ENCODE measurements around the gene TEC. TPM values are rescaled to one million over a fixed set of nuclear protein-coding genes. Genes with fewer than 3 reads are reported as not detected.

TEC gene
- total and polyA plus RNA-seq, 8 donors: 0.81 to 7.0 (median 2.0) TPM

DNA sequence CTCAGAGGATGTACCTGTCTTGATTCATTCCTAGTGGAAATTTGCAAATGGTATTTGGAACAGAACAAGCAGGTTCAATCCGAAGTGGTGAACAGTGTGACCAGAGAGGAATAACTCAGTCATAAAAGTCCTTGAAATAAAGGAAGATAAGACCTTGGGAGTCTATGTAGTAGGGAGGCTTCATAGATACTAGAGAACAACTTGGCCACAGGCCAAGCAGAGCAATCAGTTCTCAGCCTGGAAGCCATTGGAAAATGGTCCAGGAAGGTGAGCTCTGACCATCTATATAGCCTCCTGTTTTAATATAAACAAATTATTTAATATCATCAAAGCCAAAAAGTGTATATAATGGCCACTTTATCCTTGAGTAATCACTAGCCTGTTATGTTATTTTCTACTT lies 146.9 kb downstream of the TEC start:
- WGBS, 5 donors: 82 to 87% (median 83%) methylated on average over 1 of the region's 1 CpG

DNA sequence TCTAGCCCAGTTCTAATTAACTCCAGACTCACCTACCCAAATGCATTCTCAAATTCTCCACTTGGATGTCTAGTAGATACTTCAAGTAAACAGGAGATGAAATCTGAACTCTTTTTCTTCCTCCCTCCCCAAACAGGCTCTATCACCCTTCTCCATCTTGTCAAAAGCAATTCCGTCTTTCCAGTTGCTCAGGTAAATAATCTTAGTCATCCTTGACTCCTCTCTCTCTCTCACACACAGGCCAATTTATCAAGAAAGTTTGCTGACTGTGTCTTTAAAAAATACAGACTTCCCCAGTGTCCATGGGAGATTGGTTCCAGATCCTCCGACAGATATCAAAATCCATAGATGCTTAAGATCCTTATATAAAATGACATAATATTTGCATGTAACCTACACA lies 148.5 kb downstream of the TEC start:
- WGBS, 5 donors: 72 to 86% (median 82%) methylated on average over 2 of the region's 2 CpGs
- Histone ChIP-seq H3K27ac (no peak overlapping the region), H3K9me3 (no peaks in the 10 kb centered on the region), H3K36me3 (no peaks in the 10 kb centered on the region), H3K27me3 (no peaks in the 10 kb centered on the region), H3K4me1 (no peaks in the 10 kb centered on the region), H3K4me3 (no peak overlapping the region)
- TF ChIP-seq EP300 (IDR thresholded peaks at IDR 0.05): no peak
- no peak for TF ChIP-seq POLR2A (IDR thresholded peaks at IDR 0.05)
- no peak for TF ChIP-seq POLR2AphosphoS5 (IDR thresholded peaks at IDR 0.05)
- TF ChIP-seq, protein P1, sequence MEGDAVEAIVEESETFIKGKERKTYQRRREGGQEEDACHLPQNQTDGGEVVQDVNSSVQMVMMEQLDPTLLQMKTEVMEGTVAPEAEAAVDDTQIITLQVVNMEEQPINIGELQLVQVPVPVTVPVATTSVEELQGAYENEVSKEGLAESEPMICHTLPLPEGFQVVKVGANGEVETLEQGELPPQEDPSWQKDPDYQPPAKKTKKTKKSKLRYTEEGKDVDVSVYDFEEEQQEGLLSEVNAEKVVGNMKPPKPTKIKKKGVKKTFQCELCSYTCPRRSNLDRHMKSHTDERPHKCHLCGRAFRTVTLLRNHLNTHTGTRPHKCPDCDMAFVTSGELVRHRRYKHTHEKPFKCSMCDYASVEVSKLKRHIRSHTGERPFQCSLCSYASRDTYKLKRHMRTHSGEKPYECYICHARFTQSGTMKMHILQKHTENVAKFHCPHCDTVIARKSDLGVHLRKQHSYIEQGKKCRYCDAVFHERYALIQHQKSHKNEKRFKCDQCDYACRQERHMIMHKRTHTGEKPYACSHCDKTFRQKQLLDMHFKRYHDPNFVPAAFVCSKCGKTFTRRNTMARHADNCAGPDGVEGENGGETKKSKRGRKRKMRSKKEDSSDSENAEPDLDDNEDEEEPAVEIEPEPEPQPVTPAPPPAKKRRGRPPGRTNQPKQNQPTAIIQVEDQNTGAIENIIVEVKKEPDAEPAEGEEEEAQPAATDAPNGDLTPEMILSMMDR (IDR thresholded peaks at IDR 0.05): no peak
- intact Hi-C loops (cut with DNase I; ENCODE audit: low total_unique reads): no loop called here
- DNase-seq: no peak

More for the DNA sequence above, 146.9 kb downstream of the TEC start:
- Histone ChIP-seq H3K36me3 (no peaks in the 10 kb centered on the region), H3K4me3 (no peak overlapping the region), H3K9me3 (no peaks in the 10 kb centered on the region), H3K27me3 (no peaks in the 10 kb centered on the region), H3K27ac (no peak overlapping the region), H3K4me1 (peaks cover 0 to 10% (median 8%) of the 10 kb centered on the region in 4 donors)
- TF ChIP-seq POLR2AphosphoS5 (IDR thresholded peaks at IDR 0.05) (no peak), POLR2A (IDR thresholded peaks at IDR 0.05) (no peak), EP300 (IDR thresholded peaks at IDR 0.05) (no peak)
- TF ChIP-seq, protein P1 (IDR thresholded peaks at IDR 0.05): no peak
- DNase-seq: no peak
- intact Hi-C loops (cut with DNase I; ENCODE audit: low total_unique reads): no loop called here

DNA sequence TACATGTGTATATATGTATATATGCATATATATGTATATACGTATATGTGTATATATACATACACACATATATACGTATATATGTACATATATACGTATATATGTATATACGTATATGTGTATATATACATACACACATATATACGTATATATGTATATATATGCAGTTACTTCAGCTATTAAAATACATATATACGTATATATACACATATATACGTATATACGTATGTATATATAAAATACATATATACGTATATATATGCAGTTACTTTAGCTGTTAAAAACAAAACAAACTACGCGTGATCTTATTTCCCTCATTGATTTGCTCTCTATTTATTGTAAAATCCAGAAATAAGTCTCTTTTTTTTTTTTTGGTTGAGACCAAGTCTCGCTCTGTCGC lies 149.5 kb downstream of the TEC start:
- 80 to 92% (median 88%) methylated on average over 13 of the region's 13 CpGs for WGBS, 5 donors

DNA sequence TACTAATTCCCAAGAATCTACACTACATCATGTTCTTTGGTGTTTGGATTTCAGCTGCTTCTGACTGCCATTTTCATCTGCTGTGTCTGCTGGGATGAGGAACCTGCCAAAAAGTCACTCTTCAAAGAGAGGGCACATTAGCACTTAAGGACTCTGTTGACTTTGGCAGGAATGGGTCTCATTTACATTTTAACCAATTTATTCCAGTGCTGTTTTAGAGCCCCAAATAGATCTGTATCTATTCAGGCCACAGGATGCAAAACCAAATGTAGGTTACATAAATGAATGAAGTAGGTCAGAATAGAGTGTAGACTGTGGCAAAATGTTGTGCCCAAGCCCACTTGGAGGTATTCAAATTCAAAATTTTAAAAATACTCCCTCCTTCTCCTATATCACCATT lies 150.0 kb downstream of the TEC start:
- no peaks in the 10 kb centered on the region for H3K27me3 ChIP-seq
- intact Hi-C loops (cut with DNase I; ENCODE audit: low total_unique reads): no loop called here
- no peak overlapping the region for H3K27ac ChIP-seq
- no peak overlapping the region for H3K4me3 ChIP-seq
- no peaks in the 10 kb centered on the region for H3K4me1 ChIP-seq
- H3K9me3 ChIP-seq: no peaks in the 10 kb centered on the region
- no peak for DNase-seq
- TF ChIP-seq, protein P1 (IDR thresholded peaks at IDR 0.05): no peak
- TF ChIP-seq POLR2A (IDR thresholded peaks at IDR 0.05) (no peak), EP300 (IDR thresholded peaks at IDR 0.05) (no peak)
- no peaks in the 10 kb centered on the region for H3K36me3 ChIP-seq

More for the DNA sequence above, 149.5 kb downstream of the TEC start:
- H3K4me1 ChIP-seq: no peaks in the 10 kb centered on the region
- no peaks in the 10 kb centered on the region for H3K27me3 ChIP-seq
- intact Hi-C loops (cut with DNase I; ENCODE audit: low total_unique reads): no loop called here
- no peaks in the 10 kb centered on the region for H3K36me3 ChIP-seq
- no peak overlapping the region for H3K27ac ChIP-seq
- DNase-seq: no peak
- no peak overlapping the region for H3K4me3 ChIP-seq
- no peaks in the 10 kb centered on the region for H3K9me3 ChIP-seq
- TF ChIP-seq EP300 (IDR thresholded peaks at IDR 0.05) (no peak), POLR2A (IDR thresholded peaks at IDR 0.05) (no peak), POLR2AphosphoS5 (IDR thresholded peaks at IDR 0.05) (no peak)
- TF ChIP-seq, protein P1 (IDR thresholded peaks at IDR 0.05): no peak
